Loucy (cell line): ENCODE measurements around the gene SNX12.

Experiments used
- CTCF ChIP-seq: fragments of 200-600 bp; sonication (generic); conservative IDR thresholded peaks from 2 replicates; pipeline ENCODE4 v1.5.1; 2014; ENCODE audit warnings: mild to moderate bottlenecking, antibody characterized with exemption, low read length
- EZH2phosphoT487 ChIP-seq: fragments of 200-600 bp; IDR thresholded peaks from 2 replicates; pipeline ENCODE4 v1.6.1; 2018; ENCODE audit warnings: antibody characterized with exemption, mild to moderate bottlenecking, moderate library complexity, borderline replicate concordance

GRCh38 chrX:71068044-71068918 is at the start of gene SNX12:
- TF ChIP-seq CTCF (no peak), EZH2phosphoT487 (no peak)
